Right atrium auricular region (tissue), 2 donors: Measurements from ENCODE around the gene LCE7A. TPM values are rescaled to one million over a fixed set of nuclear protein-coding genes. Genes with fewer than 3 reads are reported as not detected.

Source experiments
- DNase-seq: peaks from one replicate; pipeline ENCODE4 v3.0.0-alpha.2; 2019; ENCODE audit warnings: low spot score
- H3K27ac ChIP-seq, 2 donors: fragments of 200-600 bp; sonication (generic); 1 replicate in 1 of 2; 2 replicates in 1 of 2; pipeline ENCODE4 v1.5.1; 2016 to 2019
- H3K27me3 ChIP-seq, 2 donors: fragments of 200-600 bp; sonication (generic); one replicate each; pipeline versions ENCODE4 v1.5.1 to v1.6.0; 2017 to 2019
- H3K36me3 ChIP-seq: fragments of 200-600 bp; sonication (generic); one replicate; pipeline ENCODE4 v1.5.1; 2016
- H3K4me1 ChIP-seq, 2 donors: fragments of 200-600 bp; sonication (generic); one replicate each; pipeline versions ENCODE4 v1.5.1 to v1.6.0; 2017 to 2019
- H3K4me3 ChIP-seq, 2 donors: fragments of 200-600 bp; sonication (generic); 1 replicate in 1 of 2; 2 replicates in 1 of 2; pipeline ENCODE4 v1.5.1; 2017 to 2019; ENCODE audit warnings: mild to moderate bottlenecking in 1 of 2, moderate library complexity in 1 of 2
- H3K9me3 ChIP-seq, 2 donors: fragments of 200-600 bp; sonication (generic); one replicate each; pipeline ENCODE4 v1.5.1; 2019
- total RNA-seq, 2 donors: library from RNA; depleted of rRNA; stranded (reverse); fragments of >200 nt; gene quantifications; one replicate each; pipeline ENCODE4 v1.1.0, GENCODE V29; 2016
- TF ChIP-seq, protein P1 (sequence below), 2 donors: fragments of 200-600 bp; sonication (generic); IDR thresholded peaks; one replicate each; pipeline ENCODE4 v1.5.1; 2019; ENCODE audit warnings: antibody characterized with exemption in 2 of 2

The LCE7A gene
- total RNA-seq, 2 donors from 2014 or later = not detected

DNA sequence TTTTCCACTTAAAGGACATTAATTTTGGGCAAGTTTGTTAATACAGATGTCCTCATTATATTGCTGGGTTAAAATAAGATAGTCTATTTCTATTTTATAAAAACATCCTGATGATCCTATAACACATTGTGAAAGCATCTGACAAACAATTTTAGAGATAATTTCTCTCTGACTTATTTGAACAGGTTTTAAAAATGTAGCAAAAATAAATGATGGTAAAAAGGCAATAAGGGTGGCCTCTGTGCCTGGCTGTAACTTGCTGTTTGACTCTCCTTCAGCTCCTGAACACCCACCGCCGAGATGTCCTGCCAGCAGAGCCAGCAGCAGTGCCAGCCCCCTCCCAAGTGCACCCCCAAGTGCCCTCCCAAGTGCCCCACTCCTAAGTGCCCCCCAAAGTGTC is 32.6 kb upstream of the LCE7A start, which contains the start of gene LCE1A:
Gene LCE1A (plus strand): TSS at position 301 of the 400 bp plus-strand sequence. CDS start 0 bp downstream, at position 301.
- TF ChIP-seq, protein P1, sequence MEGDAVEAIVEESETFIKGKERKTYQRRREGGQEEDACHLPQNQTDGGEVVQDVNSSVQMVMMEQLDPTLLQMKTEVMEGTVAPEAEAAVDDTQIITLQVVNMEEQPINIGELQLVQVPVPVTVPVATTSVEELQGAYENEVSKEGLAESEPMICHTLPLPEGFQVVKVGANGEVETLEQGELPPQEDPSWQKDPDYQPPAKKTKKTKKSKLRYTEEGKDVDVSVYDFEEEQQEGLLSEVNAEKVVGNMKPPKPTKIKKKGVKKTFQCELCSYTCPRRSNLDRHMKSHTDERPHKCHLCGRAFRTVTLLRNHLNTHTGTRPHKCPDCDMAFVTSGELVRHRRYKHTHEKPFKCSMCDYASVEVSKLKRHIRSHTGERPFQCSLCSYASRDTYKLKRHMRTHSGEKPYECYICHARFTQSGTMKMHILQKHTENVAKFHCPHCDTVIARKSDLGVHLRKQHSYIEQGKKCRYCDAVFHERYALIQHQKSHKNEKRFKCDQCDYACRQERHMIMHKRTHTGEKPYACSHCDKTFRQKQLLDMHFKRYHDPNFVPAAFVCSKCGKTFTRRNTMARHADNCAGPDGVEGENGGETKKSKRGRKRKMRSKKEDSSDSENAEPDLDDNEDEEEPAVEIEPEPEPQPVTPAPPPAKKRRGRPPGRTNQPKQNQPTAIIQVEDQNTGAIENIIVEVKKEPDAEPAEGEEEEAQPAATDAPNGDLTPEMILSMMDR (IDR thresholded peaks at IDR 0.05) = no peak

DNA sequence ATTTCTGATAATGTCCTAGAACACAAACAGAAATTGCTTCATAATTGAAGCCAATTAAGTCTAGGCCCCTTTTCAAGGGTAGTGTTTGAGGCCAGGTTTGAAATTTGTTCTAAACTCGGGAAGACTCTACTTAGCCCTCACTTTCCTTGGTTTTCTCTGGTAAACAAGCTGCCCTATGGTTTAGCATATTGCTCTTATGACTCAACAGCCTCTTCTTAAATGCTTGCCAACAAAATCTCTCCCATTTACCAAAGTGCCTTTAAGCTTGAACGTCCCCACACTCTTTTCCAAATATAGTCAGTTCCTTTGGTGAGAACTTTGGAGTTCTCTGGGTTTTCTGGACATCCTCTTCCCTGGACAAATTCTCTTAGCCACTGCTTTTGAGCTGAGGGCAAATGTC is 22.9 kb upstream of the LCE7A start:
- TF ChIP-seq, protein P1 (IDR thresholded peaks at IDR 0.05) = no peak
- H3K36me3 ChIP-seq = no peaks in the 10 kb centered on the region
- no peaks in the 10 kb centered on the region for H3K4me1 ChIP-seq
- H3K4me3 ChIP-seq = no peak overlapping the region
- peaks cover 0 to 6% of the 10 kb centered on the region in 2 donors for H3K9me3 ChIP-seq
- no peaks in the 10 kb centered on the region for H3K27me3 ChIP-seq
- no peak for DNase-seq
- no peak overlapping the region for H3K27ac ChIP-seq

More for the DNA sequence above, 32.6 kb upstream of the LCE7A start, which contains the start of gene LCE1A:
- no peak for DNase-seq
- H3K27me3 ChIP-seq = no peaks in the 10 kb centered on the region
- H3K9me3 ChIP-seq = no peaks in the 10 kb centered on the region
- H3K4me1 ChIP-seq = no peaks in the 10 kb centered on the region
- no peaks in the 10 kb centered on the region for H3K36me3 ChIP-seq
- no peak within 1 kb of the TSS for H3K4me3 ChIP-seq
- H3K27ac ChIP-seq = no peak within 1 kb of the TSS

DNA sequence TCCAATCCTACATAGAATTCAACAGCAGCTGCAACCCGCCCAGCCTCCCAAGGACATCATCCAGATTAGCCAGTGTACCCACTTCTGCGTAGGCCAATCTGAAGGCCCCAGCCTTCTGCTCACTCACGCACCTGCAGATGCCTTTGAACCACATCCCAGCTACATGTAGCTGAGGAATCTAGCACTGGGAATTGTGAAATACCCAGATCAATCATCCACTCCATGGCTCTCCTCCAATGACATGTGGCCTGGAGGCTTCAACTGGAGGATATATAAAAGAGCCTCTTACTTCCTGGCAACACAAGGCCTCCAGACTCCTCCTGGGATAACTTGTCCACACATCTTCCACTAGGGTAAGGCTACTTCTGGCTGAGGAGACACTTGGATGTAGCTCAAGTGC is 17.2 kb upstream of the LCE7A start, which contains the start of gene LCE6A:
Gene LCE6A (plus strand): TSS at position 301 of the 400 bp plus-strand sequence. CDS start 665 bp downstream, outside the sequence.
- Histone ChIP-seq H3K27me3 (no peaks in the 10 kb centered on the region), H3K27ac (no peak within 1 kb of the TSS), H3K9me3 (no peaks in the 10 kb centered on the region), H3K4me1 (no peaks in the 10 kb centered on the region), H3K4me3 (no peak within 1 kb of the TSS), H3K36me3 (no peaks in the 10 kb centered on the region)
- TF ChIP-seq, protein P1 (IDR thresholded peaks at IDR 0.05) = no peak
- no peak for DNase-seq

DNA sequence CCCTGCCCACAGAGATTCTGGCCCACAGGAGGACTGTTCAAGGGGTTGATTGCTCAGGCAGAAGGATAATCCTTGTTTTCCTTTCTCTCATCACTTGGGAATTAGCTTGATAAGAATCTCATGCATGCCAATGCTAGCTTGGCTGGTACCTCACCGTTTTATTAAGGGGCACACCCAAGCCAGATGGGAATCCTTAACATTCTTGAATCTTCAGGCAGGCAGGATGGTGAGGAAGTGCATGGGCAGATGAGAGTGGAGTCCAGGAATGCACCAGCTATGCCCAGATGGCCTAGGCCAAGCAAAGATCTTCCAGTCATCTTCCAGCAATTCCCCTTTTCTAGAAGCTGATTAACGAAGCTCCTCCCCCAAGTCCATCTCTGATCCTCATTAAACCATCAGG is 4.1 kb upstream of the LCE7A start:
- no peak for DNase-seq
- TF ChIP-seq, protein P1 (IDR thresholded peaks at IDR 0.05) = no peak
- Histone ChIP-seq H3K4me3 (no peak overlapping the region), H3K27me3 (no peaks in the 10 kb centered on the region), H3K4me1 (no peaks in the 10 kb centered on the region), H3K27ac (no peak overlapping the region), H3K9me3 (no peaks in the 10 kb centered on the region), H3K36me3 (no peaks in the 10 kb centered on the region)

DNA sequence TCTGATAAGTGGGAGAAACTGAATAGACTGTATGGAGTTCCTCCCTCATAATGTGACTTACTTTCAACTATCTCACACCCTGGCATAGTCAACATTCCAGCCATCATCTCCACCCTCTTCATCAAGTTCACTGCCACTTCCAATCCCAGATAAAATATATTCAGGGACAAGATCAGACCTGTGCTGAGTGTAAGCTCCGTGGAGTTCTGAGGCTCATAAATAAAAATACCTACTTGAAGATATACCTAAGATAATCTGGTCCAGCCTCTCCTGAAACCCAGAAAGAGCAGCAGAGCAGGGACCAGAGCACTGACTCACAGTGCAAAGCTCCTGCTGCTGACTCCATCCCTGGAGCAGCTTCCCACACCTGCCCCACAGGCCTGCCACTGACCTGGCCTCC is 1.7 kb upstream of the LCE7A start:
- Histone ChIP-seq H3K9me3 (no peaks in the 10 kb centered on the region), H3K4me1 (no peaks in the 10 kb centered on the region), H3K27me3 (no peaks in the 10 kb centered on the region), H3K27ac (no peak overlapping the region), H3K36me3 (no peaks in the 10 kb centered on the region), H3K4me3 (no peak overlapping the region)
- no peak for DNase-seq
- TF ChIP-seq, protein P1 (IDR thresholded peaks at IDR 0.05) = no peak

DNA sequence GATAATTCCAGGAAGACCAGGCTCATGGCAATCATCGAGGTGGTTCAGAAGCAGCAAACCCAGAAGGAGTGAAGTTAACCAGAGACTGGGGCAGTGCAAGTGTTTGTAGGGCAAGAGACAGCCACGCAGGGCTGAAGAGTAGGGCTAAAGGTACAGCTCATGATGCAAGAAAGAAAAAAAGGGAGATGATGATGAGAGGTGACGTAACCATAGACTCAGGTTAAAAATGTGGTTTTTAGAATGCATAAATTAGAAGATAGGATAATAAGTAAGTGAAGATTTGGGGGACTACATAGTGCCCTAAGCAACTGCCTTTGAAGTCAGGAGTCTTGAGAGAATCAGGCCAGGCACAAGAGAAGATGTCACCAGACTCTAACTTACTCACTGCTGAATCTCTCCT is 333 bp downstream of the LCE7A start:
- TF ChIP-seq, protein P1 (IDR thresholded peaks at IDR 0.05) = no peak
- no peak for DNase-seq

More for the DNA sequence above, 333 bp downstream of the LCE7A start:
- Histone ChIP-seq H3K36me3 (no peaks in the 10 kb centered on the region), H3K4me1 (no peaks in the 10 kb centered on the region), H3K27me3 (no peaks in the 10 kb centered on the region), H3K27ac (no peak overlapping the region), H3K9me3 (no peaks in the 10 kb centered on the region), H3K4me3 (no peak overlapping the region)
